Natural killer cell (primary cell): ENCODE results near the gene SRPK2. TPM values are rescaled to one million over a fixed set of nuclear protein-coding genes. Genes with fewer than 3 reads are reported as not detected.

Source experiments
- ATAC-seq, 3 donors: fragments of 150-1000 bp in 2 of 3; fragments of 200-7000 bp in 1 of 3; cut with Tn5 transposase; 1 replicate in 1 of 3; 2 replicates in 2 of 3; pipeline ENCODE4 v1.10.0; 2021; ENCODE audit warnings: mild to moderate bottlenecking in 2 of 3, moderate library complexity in 2 of 3
- DNase-seq, 2 donors: peaks; one replicate each; pipeline versions ENCODE4 v3.0.0 to v3.0.0-alpha.2; 2013 to 2021; ENCODE audit warnings: mixed read lengths in 1 of 2
- H3K27ac ChIP-seq: one replicate; pipeline ENCODE4 v1.5.1; 2013; ENCODE audit warnings: mild to moderate bottlenecking, low read length
- H3K27me3 ChIP-seq: one replicate; pipeline ENCODE4 v1.6.1; 2013; ENCODE audit warnings: low read length; ENCODE audit not compliant: control insufficient read depth, insufficient read depth
- H3K36me3 ChIP-seq: one replicate; pipeline ENCODE4 v1.6.1; 2013; ENCODE audit warnings: low read length; ENCODE audit not compliant: control insufficient read depth, insufficient read depth
- H3K4me1 ChIP-seq: one replicate; pipeline ENCODE4 v1.6.1; 2013; ENCODE audit warnings: low read length; ENCODE audit not compliant: control insufficient read depth, insufficient read depth
- H3K4me3 ChIP-seq: one replicate; pipeline ENCODE4 v1.5.1; 2013; ENCODE audit warnings: low read length
- H3K9me3 ChIP-seq: one replicate; pipeline ENCODE4 v1.6.1; 2013; ENCODE audit warnings: low read length; ENCODE audit not compliant: control insufficient read depth, insufficient read depth
- H3K27ac Mint-ChIP-seq, 2 donors: one replicate each; pipeline ENCODE4 v1.8.0; 2022; ENCODE audit warnings: mild to moderate bottlenecking in 2 of 2, mixed read lengths in 2 of 2, moderate library complexity in 1 of 2
- H3K27me3 Mint-ChIP-seq, 2 donors: one replicate each; pipeline ENCODE4 v1.8.0; 2022; ENCODE audit warnings: low read depth in 2 of 2, mixed read lengths in 2 of 2
- H3K36me3 Mint-ChIP-seq: one replicate; pipeline ENCODE4 v1.8.0; 2022; ENCODE audit warnings: mixed read lengths
- H3K4me1 Mint-ChIP-seq, 2 donors: one replicate each; pipeline ENCODE4 v1.8.0; 2022; ENCODE audit warnings: mixed read lengths in 2 of 2
- H3K4me3 Mint-ChIP-seq: one replicate; pipeline ENCODE4 v1.8.0; 2022; ENCODE audit warnings: mild to moderate bottlenecking, moderate library complexity, mixed read lengths
- H3K9me3 Mint-ChIP-seq, 2 donors: one replicate each; pipeline ENCODE4 v1.8.0; 2022; ENCODE audit warnings: mixed read lengths in 2 of 2
- CTCF ChIP-seq: fragments of 200-600 bp; IDR thresholded peaks from one replicate; pipeline ENCODE4 v1.8.0; 2022; ENCODE audit warnings: antibody characterized with exemption
- WGBS: methylation state at CpG from one replicate; pipeline ENCODE4 v1.1.7; 2013; ENCODE audit warnings: missing lambda C conversion rate; ENCODE audit not compliant: insufficient coverage; 5-methylcytosine and 5-hydroxymethylcytosine counted together
- intact Hi-C: fragments of 100-400 bp; cut with micrococcal nuclease; formaldehyde crosslinking; loops from one replicate; pipeline ENCODE4 v1.14.2; 2022
- total RNA-seq, 4 donors: library from RNA; stranded (reverse); fragments of 120-200 nt in 1 of 4; gene quantifications; one replicate each; pipeline versions ENCODE4 v1.2.3 to v1.2.4, GENCODE V29; 2013 to 2022

SRPK2 gene
- total RNA-seq, 3 donors from 2014 or later (not counting 1 experiment from before 2014, with no cell fraction given): 103 to 121 (median 108) TPM

GRCh38 chr7:105376908-105377533 lies 11.7 kb downstream of the SRPK2 start:
- WGBS: 99% methylated on average over 4 of the region's 4 CpGs
- H3K4me3 Mint-ChIP-seq: no peak overlapping the region
- H3K9me3 Mint-ChIP-seq: no peaks in the 10 kb centered on the region
- DNase-seq (no peak), ATAC-seq (no peak)
- Histone ChIP-seq H3K4me3 (no peak overlapping the region), H3K9me3 (no peaks in the 10 kb centered on the region), H3K36me3 (no peaks in the 10 kb centered on the region), H3K27ac (no peak overlapping the region), H3K27me3 (no peaks in the 10 kb centered on the region), H3K4me1 (no peaks in the 10 kb centered on the region)
- TF ChIP-seq CTCF: no peak
- H3K27me3 Mint-ChIP-seq: no peaks in the 10 kb centered on the region
- H3K27ac Mint-ChIP-seq: peak overlapping the region in 1 of 2 donors; percentile 1
- intact Hi-C loops: no loop called here
- peaks cover 49 to 55% of the 10 kb centered on the region in 2 donors for H3K4me1 Mint-ChIP-seq
- H3K36me3 Mint-ChIP-seq: no peaks in the 10 kb centered on the region

GRCh38 chr7:105369944-105370343 lies 18.8 kb downstream of the SRPK2 start:
- DNase-seq: no peak
- intact Hi-C loops: no loop called here
- Histone ChIP-seq H3K4me1 (no peaks in the 10 kb centered on the region), H3K9me3 (no peaks in the 10 kb centered on the region), H3K36me3 (no peaks in the 10 kb centered on the region), H3K27me3 (no peaks in the 10 kb centered on the region), H3K27ac (no peak overlapping the region), H3K4me3 (no peak overlapping the region)
- no peaks in the 10 kb centered on the region for H3K36me3 Mint-ChIP-seq
- H3K4me1 Mint-ChIP-seq: peaks cover 43 to 62% of the 10 kb centered on the region in 2 donors
- ATAC-seq: no peak
- H3K9me3 Mint-ChIP-seq: no peaks in the 10 kb centered on the region
- 0% methylated on average over 1 of the region's 3 CpGs for WGBS
- no peak for TF ChIP-seq CTCF
- peak overlapping the region; percentile 21 to 55 for H3K27ac Mint-ChIP-seq
- no peak overlapping the region for H3K4me3 Mint-ChIP-seq
- no peaks in the 10 kb centered on the region for H3K27me3 Mint-ChIP-seq

GRCh38 chr7:105367458-105367857 lies 21.3 kb downstream of the SRPK2 start:
- intact Hi-C loops: no loop called here
- ATAC-seq (no peak), DNase-seq (no peak)
- no peaks in the 10 kb centered on the region for H3K27me3 Mint-ChIP-seq
- Histone ChIP-seq H3K36me3 (no peaks in the 10 kb centered on the region), H3K9me3 (no peaks in the 10 kb centered on the region), H3K4me3 (no peak overlapping the region), H3K27me3 (no peaks in the 10 kb centered on the region), H3K4me1 (no peaks in the 10 kb centered on the region), H3K27ac (no peak overlapping the region)
- no peaks in the 10 kb centered on the region for H3K9me3 Mint-ChIP-seq
- H3K36me3 Mint-ChIP-seq: no peaks in the 10 kb centered on the region
- TF ChIP-seq CTCF: no peak
- peak overlapping the region in 1 of 2 donors; percentile 42 for H3K27ac Mint-ChIP-seq
- 97% methylated on average over 2 of the region's 2 CpGs for WGBS
- no peak overlapping the region for H3K4me3 Mint-ChIP-seq
- H3K4me1 Mint-ChIP-seq: peaks cover 29 to 51% of the 10 kb centered on the region in 2 donors
